Stromal cell of bone marrow (primary cell): ENCODE measurements around the gene AP2A2.

Experiments
- DNase-seq: peaks from one replicate; pipeline ENCODE4 v3.0.0-alpha.2; 2012; ENCODE audit warnings: low read depth

Gene AP2A2

GRCh38 chr11:925496-926301, at the start of gene AP2A2:
Gene AP2A2, plus strand, starts transcription at chr11:925870. Its CDS starts 152 bp downstream, at chr11:926022.
- peak; percentile 70 for DNase-seq

- no peak for DNase-seq
Measured at GRCh38 chr11:876545-876944, 49.1 kb upstream of the AP2A2 start.

- DNase-seq: no peak
Measured at GRCh38 chr11:877565-877964, 48.1 kb upstream of the AP2A2 start.

- no peak for DNase-seq
Measured at GRCh38 chr11:880447-880846, 45.2 kb upstream of the AP2A2 start.

- DNase-seq: no peak
Measured at GRCh38 chr11:882596-882995, 43.1 kb upstream of the AP2A2 start.

GRCh38 chr11:883527-883926, 42.1 kb upstream of the AP2A2 start:
- no peak for DNase-seq

GRCh38 chr11:884578-885070, 41.0 kb upstream of the AP2A2 start:
- no peak for DNase-seq

GRCh38 chr11:886568-886967, 39.1 kb upstream of the AP2A2 start:
- DNase-seq: no peak

GRCh38 chr11:887589-887988, 38.1 kb upstream of the AP2A2 start:
- DNase-seq: no peak

- DNase-seq: no peak
Measured at GRCh38 chr11:888310-889212, 37.1 kb upstream of the AP2A2 start.

- no peak for DNase-seq
Measured at GRCh38 chr11:889257-889656, 36.4 kb upstream of the AP2A2 start.

GRCh38 chr11:889687-890475, 35.8 kb upstream of the AP2A2 start:
- no peak for DNase-seq

- DNase-seq: no peak
Measured at GRCh38 chr11:890794-891540, 34.7 kb upstream of the AP2A2 start.

- no peak for DNase-seq
Measured at GRCh38 chr11:893008-893654, 32.5 kb upstream of the AP2A2 start.

GRCh38 chr11:894575-895201, 31.0 kb upstream of the AP2A2 start:
- DNase-seq: no peak

GRCh38 chr11:895331-896110, 30.1 kb upstream of the AP2A2 start:
- DNase-seq: no peak

- no peak for DNase-seq
Measured at GRCh38 chr11:897253-898142, 28.2 kb upstream of the AP2A2 start.

GRCh38 chr11:898143-898511, 27.5 kb upstream of the AP2A2 start:
- DNase-seq: no peak
